ENCODE measurements around the gene FAM117A. TPM values are rescaled to one million over a fixed set of nuclear protein-coding genes. Genes with fewer than 3 reads are reported as not detected.

The FAM117A gene, protein sequence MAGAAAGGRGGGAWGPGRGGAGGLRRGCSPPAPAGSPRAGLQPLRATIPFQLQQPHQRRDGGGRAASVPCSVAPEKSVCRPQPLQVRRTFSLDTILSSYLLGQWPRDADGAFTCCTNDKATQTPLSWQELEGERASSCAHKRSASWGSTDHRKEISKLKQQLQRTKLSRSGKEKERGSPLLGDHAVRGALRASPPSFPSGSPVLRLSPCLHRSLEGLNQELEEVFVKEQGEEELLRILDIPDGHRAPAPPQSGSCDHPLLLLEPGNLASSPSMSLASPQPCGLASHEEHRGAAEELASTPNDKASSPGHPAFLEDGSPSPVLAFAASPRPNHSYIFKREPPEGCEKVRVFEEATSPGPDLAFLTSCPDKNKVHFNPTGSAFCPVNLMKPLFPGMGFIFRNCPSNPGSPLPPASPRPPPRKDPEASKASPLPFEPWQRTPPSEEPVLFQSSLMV
- polyA plus RNA-seq = 1 to 10 TPM; 4.8 to 5.9 TPM

DNA sequence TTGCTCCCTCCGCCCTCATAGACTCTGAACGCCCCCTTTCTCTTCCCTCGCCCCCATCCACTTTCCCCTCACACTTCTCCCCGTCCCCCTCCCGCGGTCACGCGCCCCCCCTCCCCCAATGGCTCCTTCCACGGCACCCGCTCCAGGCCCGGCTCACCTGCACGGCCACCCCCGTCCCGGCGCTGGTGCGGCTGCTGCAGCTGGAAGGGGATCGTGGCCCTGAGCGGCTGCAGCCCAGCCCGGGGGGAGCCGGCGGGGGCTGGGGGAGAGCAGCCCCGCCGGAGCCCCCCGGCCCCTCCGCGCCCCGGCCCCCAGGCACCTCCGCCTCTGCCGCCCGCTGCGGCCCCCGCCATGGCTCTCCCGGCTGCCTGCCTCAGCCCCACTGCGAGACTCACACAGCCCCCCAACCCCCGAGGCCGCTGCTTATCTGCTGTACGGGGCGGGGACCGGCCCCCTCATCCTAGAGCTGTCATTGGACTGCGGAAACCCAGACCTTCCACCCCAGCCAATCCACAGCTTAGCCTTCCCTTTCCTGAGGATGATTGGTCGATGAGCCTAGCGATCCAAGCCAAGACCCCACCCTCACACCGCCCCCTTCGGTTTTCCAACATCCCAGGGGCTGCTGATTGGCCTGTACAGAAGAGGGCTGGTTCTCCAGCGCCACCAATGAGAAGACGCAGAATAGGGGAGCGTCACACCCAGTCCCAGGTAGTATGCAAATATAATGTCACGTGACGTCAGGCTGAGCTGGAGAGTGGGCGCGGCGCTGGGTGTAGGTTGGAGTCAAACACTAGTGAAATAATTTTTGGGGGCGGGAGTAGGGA is at the start of gene FAM117A:
TSS of gene FAM117A (minus strand) at position 397 of the 824 bp plus-strand sequence. CDS start at position 353, 44 bp downstream.
- H3K36me3 ChIP-seq (ENCODE audit: control insufficient read depth in 2 of 2, insufficient read depth in 2 of 2, low read length in 1 of 2) = no peaks in the 10 kb centered on the region
- 0 to 1% methylated on average over 48 to 53 of the region's 53 CpGs for WGBS, 2 donors
- H3K9me3 ChIP-seq (ENCODE audit: control insufficient read depth in 2 of 2, insufficient read depth in 1 of 2, low read depth in 1 of 2, low read length in 1 of 2) = no peaks in the 10 kb centered on the region
- H3K27ac ChIP-seq (ENCODE audit: low read depth in 2 of 2, low read length in 1 of 2) = peak within 1 kb of the TSS; percentile 64 to 69
- H3K4me3 ChIP-seq (ENCODE audit: low read depth in 1 of 2, low read length in 2 of 2) = peak within 1 kb of the TSS; percentile 72 to 91
- no peaks in the 10 kb centered on the region for H3K27me3 ChIP-seq (ENCODE audit: control insufficient read depth in 1 of 2, insufficient read depth in 2 of 2, low read length in 2 of 2)
- peaks cover 0 to 8% of the 10 kb centered on the region in 2 donors for H3K4me1 ChIP-seq (ENCODE audit: control insufficient read depth in 2 of 2, insufficient read depth in 2 of 2, low read length in 1 of 2)

DNA sequence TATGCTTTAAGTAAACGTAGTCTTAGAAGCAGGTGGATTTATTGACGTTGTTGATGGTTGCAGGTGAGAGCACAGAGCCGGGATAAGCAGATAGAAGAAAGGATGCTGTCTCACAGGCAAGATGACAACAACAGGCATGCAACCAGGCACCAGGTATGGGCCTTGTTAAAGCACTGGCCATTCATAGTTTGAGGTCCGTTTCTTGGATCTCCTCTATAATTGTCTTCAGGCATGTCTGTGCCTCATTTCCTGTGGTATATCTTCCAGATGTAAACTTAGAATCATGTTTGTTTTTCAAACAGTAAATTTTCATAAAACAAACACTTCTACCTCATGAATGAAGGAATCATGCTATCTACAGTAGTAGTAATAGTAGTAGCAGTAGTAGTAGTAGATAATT is 45.1 kb upstream of the FAM117A start:
- Histone ChIP-seq H3K27ac (ENCODE audit: low read depth in 2 of 2, low read length in 1 of 2) (no peak overlapping the region), H3K36me3 (ENCODE audit: control insufficient read depth in 2 of 2, insufficient read depth in 2 of 2, low read length in 1 of 2) (peaks cover 0 to 19% of the 10 kb centered on the region in 2 donors), H3K27me3 (ENCODE audit: control insufficient read depth in 1 of 2, insufficient read depth in 2 of 2, low read length in 2 of 2) (no peaks in the 10 kb centered on the region), H3K4me3 (ENCODE audit: low read depth in 1 of 2, low read length in 2 of 2) (no peak overlapping the region), H3K4me1 (ENCODE audit: control insufficient read depth in 2 of 2, insufficient read depth in 2 of 2, low read length in 1 of 2) (peaks cover 0 to under 1% of the 10 kb centered on the region in 2 donors), H3K9me3 (ENCODE audit: control insufficient read depth in 2 of 2, insufficient read depth in 1 of 2, low read depth in 1 of 2, low read length in 1 of 2) (no peaks in the 10 kb centered on the region)
- WGBS, 2 donors = 64 to 65% methylated on average over 4 of the region's 4 CpGs

DNA sequence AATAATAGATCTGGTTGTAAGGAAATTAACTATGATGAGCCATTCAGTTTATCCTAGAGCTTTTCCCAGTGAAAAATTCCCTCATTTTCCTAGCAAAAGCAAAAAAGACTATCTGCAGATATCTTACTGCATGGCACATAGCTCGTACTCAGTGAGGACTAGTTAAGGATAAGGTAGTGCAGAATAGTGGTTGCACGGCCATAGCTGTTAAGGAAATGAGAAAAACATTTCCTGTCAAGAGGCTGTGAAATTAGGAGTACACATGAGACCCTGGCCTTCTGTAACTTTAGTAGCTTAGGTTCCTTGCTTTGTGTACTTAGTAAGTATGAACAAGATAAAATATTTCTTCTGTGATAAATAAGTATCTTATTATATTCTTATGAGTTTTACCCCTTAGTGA is 34.8 kb upstream of the FAM117A start:
- H3K36me3 ChIP-seq (ENCODE audit: control insufficient read depth in 2 of 2, insufficient read depth in 2 of 2, low read length in 1 of 2) = peaks cover 16% of the 10 kb centered on the region in 2 donors
- H3K4me1 ChIP-seq (ENCODE audit: control insufficient read depth in 2 of 2, insufficient read depth in 2 of 2, low read length in 1 of 2) = no peaks in the 10 kb centered on the region
- H3K27me3 ChIP-seq (ENCODE audit: control insufficient read depth in 1 of 2, insufficient read depth in 2 of 2, low read length in 2 of 2) = no peaks in the 10 kb centered on the region
- no peaks in the 10 kb centered on the region for H3K9me3 ChIP-seq (ENCODE audit: control insufficient read depth in 2 of 2, insufficient read depth in 1 of 2, low read depth in 1 of 2, low read length in 1 of 2)
- H3K4me3 ChIP-seq (ENCODE audit: low read depth in 1 of 2, low read length in 2 of 2) = no peak overlapping the region
- WGBS, 2 donors = 76 to 80% methylated on average over 2 of the region's 2 CpGs
- no peak overlapping the region for H3K27ac ChIP-seq (ENCODE audit: low read depth in 2 of 2, low read length in 1 of 2)

DNA sequence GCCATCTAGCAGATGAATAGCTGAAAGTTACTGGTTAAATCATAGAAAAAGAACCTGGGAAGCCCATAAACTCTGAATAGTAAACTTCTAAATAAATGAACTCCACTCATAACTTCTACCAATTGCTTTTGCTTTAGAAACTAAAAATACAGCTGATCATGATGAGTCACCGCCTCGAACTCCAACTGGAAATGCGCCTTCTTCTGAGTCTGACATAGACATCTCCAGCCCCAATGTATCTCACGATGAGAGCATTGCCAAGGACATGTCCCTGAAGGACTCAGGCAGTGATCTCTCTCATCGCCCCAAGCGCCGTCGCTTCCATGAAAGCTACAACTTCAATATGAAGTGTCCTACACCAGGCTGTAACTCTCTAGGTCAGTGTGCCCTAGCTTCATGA is 34.3 kb upstream of the FAM117A start:
- H3K4me1 ChIP-seq (ENCODE audit: control insufficient read depth in 2 of 2, insufficient read depth in 2 of 2, low read length in 1 of 2) = no peaks in the 10 kb centered on the region
- H3K36me3 ChIP-seq (ENCODE audit: control insufficient read depth in 2 of 2, insufficient read depth in 2 of 2, low read length in 1 of 2) = peaks cover 16% of the 10 kb centered on the region in 2 donors
- H3K27ac ChIP-seq (ENCODE audit: low read depth in 2 of 2, low read length in 1 of 2) = no peak overlapping the region
- no peaks in the 10 kb centered on the region for H3K9me3 ChIP-seq (ENCODE audit: control insufficient read depth in 2 of 2, insufficient read depth in 1 of 2, low read depth in 1 of 2, low read length in 1 of 2)
- no peak overlapping the region for H3K4me3 ChIP-seq (ENCODE audit: low read depth in 1 of 2, low read length in 2 of 2)
- H3K27me3 ChIP-seq (ENCODE audit: control insufficient read depth in 1 of 2, insufficient read depth in 2 of 2, low read length in 2 of 2) = no peaks in the 10 kb centered on the region
- WGBS, 2 donors = 78 to 81% methylated on average over 8 of the region's 8 CpGs

DNA sequence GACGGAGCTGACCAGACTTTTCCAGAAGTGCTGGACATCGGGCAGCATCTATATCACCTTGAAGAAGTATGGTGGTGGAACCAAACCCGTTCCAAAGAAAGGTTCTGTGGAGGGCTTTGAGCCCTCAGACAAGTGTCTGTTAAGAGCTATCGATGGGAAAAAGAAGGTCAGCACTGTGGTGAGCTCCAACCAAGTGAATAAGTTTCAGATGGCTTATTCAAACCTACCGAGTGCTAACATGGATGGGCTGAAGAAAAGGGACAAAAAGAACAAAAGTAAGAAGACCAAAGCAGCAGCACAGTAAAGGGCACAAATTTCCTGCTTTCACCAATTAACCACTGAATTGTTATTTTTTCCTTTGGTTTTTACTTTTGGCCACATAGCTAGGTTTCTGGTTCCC is 31.4 kb upstream of the FAM117A start:
- no peak overlapping the region for H3K27ac ChIP-seq (ENCODE audit: low read depth in 2 of 2, low read length in 1 of 2)
- no peaks in the 10 kb centered on the region for H3K9me3 ChIP-seq (ENCODE audit: control insufficient read depth in 2 of 2, insufficient read depth in 1 of 2, low read depth in 1 of 2, low read length in 1 of 2)
- WGBS, 2 donors = 83 to 84% methylated on average over 5 of the region's 5 CpGs
- H3K4me1 ChIP-seq (ENCODE audit: control insufficient read depth in 2 of 2, insufficient read depth in 2 of 2, low read length in 1 of 2) = no peaks in the 10 kb centered on the region
- no peaks in the 10 kb centered on the region for H3K27me3 ChIP-seq (ENCODE audit: control insufficient read depth in 1 of 2, insufficient read depth in 2 of 2, low read length in 2 of 2)
- peaks cover 10 to 15% of the 10 kb centered on the region in 2 donors for H3K36me3 ChIP-seq (ENCODE audit: control insufficient read depth in 2 of 2, insufficient read depth in 2 of 2, low read length in 1 of 2)
- no peak overlapping the region for H3K4me3 ChIP-seq (ENCODE audit: low read depth in 1 of 2, low read length in 2 of 2)

DNA sequence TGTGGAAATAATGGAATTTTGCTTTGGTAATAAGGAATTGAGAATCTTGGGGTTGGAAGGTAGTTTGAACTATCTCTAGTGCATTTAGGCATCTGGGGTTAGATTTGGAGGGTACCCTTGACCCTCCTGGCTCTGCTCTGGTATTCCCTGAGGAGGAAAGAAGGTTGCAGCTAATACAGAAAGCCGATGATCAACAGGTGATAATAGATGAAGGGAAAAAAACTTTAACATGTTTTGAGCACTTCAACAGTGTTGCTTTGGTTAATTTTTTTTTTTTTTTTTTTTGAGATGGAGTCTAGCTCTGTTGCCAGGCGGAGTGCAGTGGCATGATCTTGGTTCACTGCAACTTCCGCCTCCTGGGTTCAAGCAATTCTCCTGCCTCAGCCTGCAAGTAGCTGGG is 29.4 kb upstream of the FAM117A start:
- Histone ChIP-seq H3K4me1 (ENCODE audit: control insufficient read depth in 2 of 2, insufficient read depth in 2 of 2, low read length in 1 of 2) (no peaks in the 10 kb centered on the region), H3K36me3 (ENCODE audit: control insufficient read depth in 2 of 2, insufficient read depth in 2 of 2, low read length in 1 of 2) (peaks cover 6 to 12% of the 10 kb centered on the region in 2 donors), H3K4me3 (ENCODE audit: low read depth in 1 of 2, low read length in 2 of 2) (no peak overlapping the region), H3K27me3 (ENCODE audit: control insufficient read depth in 1 of 2, insufficient read depth in 2 of 2, low read length in 2 of 2) (no peaks in the 10 kb centered on the region), H3K9me3 (ENCODE audit: control insufficient read depth in 2 of 2, insufficient read depth in 1 of 2, low read depth in 1 of 2, low read length in 1 of 2) (no peaks in the 10 kb centered on the region), H3K27ac (ENCODE audit: low read depth in 2 of 2, low read length in 1 of 2) (no peak overlapping the region)
- 86 to 91% methylated on average over 3 of the region's 3 CpGs for WGBS, 2 donors

DNA sequence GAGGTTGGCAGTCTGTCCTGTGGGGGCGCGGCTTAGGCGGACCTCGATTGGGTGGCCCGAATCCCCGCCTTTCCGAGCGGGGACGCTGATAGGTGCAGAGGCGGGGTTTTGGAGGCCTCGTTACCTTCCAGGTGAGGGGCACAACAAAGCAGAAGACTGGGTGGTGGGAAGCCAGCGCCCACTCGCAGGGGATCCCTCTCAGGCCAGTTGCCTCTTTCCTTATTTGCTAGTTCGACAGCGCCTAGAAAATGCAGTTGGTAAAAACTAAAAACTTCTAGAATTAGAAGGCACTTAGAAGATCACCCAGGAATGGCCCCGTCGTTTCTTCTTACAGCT is 25.3 kb upstream of the FAM117A start:
- peaks cover 0 to 5% of the 10 kb centered on the region in 2 donors for H3K36me3 ChIP-seq (ENCODE audit: control insufficient read depth in 2 of 2, insufficient read depth in 2 of 2, low read length in 1 of 2)
- WGBS, 2 donors = 0 to 3% methylated on average over 17 of the region's 17 CpGs
- H3K27me3 ChIP-seq (ENCODE audit: control insufficient read depth in 1 of 2, insufficient read depth in 2 of 2, low read length in 2 of 2) = no peaks in the 10 kb centered on the region
- no peaks in the 10 kb centered on the region for H3K4me1 ChIP-seq (ENCODE audit: control insufficient read depth in 2 of 2, insufficient read depth in 2 of 2, low read length in 1 of 2)
- H3K4me3 ChIP-seq (ENCODE audit: low read depth in 1 of 2, low read length in 2 of 2) = peak overlapping the region; percentile 43 to 66
- H3K27ac ChIP-seq (ENCODE audit: low read depth in 2 of 2, low read length in 1 of 2) = peak overlapping the region in 1 of 2 donors; percentile 73
- H3K9me3 ChIP-seq (ENCODE audit: control insufficient read depth in 2 of 2, insufficient read depth in 1 of 2, low read depth in 1 of 2, low read length in 1 of 2) = no peaks in the 10 kb centered on the region

DNA sequence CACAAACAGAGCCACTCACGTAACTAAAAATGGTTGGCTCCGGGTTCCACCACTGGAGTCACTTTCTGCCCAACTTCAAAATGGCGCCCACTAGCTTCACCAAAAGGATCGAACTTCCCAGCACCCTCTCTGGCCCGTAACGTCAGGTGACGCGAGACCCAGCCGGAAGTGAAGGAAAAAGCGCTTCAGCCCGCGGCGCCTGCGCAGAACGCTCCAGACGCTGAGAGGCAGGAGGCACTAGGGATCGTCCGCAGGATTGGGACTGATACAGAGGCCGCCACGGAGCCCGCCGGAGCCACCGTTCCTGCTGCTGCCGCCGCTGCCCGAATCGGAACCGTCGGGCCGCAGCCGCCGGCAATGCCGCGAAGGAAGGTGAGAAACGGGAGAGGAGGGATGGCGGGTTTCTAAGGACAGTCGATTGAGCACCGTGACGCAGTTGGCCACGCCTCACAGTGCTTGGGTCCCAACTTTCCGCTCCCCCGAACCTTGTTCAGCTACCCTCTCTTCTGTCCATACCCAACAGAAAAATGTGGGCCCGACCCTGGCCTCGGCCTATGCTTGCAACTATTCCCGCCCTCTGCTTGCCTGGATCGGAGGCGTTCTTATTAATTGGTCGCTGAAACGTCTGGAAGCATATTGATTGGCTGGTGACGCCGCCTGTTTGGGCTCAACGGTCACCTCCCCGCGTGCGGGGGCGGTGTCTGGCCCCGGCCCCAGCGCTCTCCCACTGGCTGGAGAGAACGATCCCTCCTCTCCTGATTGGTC is 24.7 kb upstream of the FAM117A start, which contains the start of gene KAT7:
TSS of gene KAT7 (plus strand) at position 204 of the 765 bp plus-strand sequence. CDS start at position 358, 154 bp downstream.
- Histone ChIP-seq H3K27ac (ENCODE audit: low read depth in 2 of 2, low read length in 1 of 2) (peak within 1 kb of the TSS; percentile 98), H3K27me3 (ENCODE audit: control insufficient read depth in 1 of 2, insufficient read depth in 2 of 2, low read length in 2 of 2) (no peaks in the 10 kb centered on the region), H3K36me3 (ENCODE audit: control insufficient read depth in 2 of 2, insufficient read depth in 2 of 2, low read length in 1 of 2) (peaks cover 0 to 4% of the 10 kb centered on the region in 2 donors), H3K4me3 (ENCODE audit: low read depth in 1 of 2, low read length in 2 of 2) (peak within 1 kb of the TSS; percentile 66 to 86), H3K9me3 (ENCODE audit: control insufficient read depth in 2 of 2, insufficient read depth in 1 of 2, low read depth in 1 of 2, low read length in 1 of 2) (no peaks in the 10 kb centered on the region), H3K4me1 (ENCODE audit: control insufficient read depth in 2 of 2, insufficient read depth in 2 of 2, low read length in 1 of 2) (no peaks in the 10 kb centered on the region)
- 0 to 1% methylated on average over 59 of the region's 59 CpGs for WGBS, 2 donors

DNA sequence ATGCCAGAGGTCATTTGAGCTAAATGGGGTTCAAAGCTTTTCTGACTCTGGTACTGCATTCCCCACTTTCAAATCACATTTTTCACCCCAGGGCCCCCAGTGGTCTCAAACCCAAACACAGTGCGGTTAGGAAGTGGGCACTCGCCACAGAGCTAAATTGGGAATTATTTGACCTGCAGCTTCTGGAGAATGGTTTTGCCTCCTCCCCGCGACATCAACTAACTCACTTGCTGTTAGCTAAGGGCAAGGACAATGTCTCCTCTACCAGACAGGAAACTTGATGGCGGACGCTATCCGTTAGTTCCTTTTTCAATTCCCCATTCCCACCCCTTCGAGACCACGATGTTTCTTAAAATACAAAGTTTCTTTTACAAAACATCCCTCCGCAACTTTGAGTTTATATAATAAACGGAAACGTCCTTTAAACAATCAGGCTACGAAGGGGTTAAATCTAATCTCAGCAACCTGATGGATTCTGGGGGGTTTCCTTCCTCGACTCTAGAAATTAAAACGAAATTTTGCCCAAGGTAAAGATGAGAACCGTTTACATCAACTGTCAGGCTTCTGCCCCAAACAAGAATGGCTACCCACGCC is 24.1 kb upstream of the FAM117A start:
- Histone ChIP-seq H3K4me3 (ENCODE audit: low read depth in 1 of 2, low read length in 2 of 2) (peak overlapping the region; percentile 43 to 66), H3K27ac (ENCODE audit: low read depth in 2 of 2, low read length in 1 of 2) (peak overlapping the region; percentile 80 to 81), H3K27me3 (ENCODE audit: control insufficient read depth in 1 of 2, insufficient read depth in 2 of 2, low read length in 2 of 2) (no peaks in the 10 kb centered on the region), H3K4me1 (ENCODE audit: control insufficient read depth in 2 of 2, insufficient read depth in 2 of 2, low read length in 1 of 2) (no peaks in the 10 kb centered on the region), H3K9me3 (ENCODE audit: control insufficient read depth in 2 of 2, insufficient read depth in 1 of 2, low read depth in 1 of 2, low read length in 1 of 2) (no peaks in the 10 kb centered on the region), H3K36me3 (ENCODE audit: control insufficient read depth in 2 of 2, insufficient read depth in 2 of 2, low read length in 1 of 2) (peaks cover 0 to 4% of the 10 kb centered on the region in 2 donors)
- 1 to 3% methylated on average over 17 of the region's 17 CpGs for WGBS, 2 donors

Data from esophagus (tissue), 2 donors.